NCI-H2196 (cell line): ENCODE results near the gene MST1.

Experiments used
- DNase-seq: peaks from one replicate; lab custom pipeline; 2025; ENCODE audit not compliant: unreplicated experiment; lab: John Stamatoyannopoulos, UW

Gene MST1

GRCh38 chr3:49658711-49659110 is 30.6 kb downstream of the MST1 start:
- DNase-seq, result no peak

- DNase-seq, result no peak
Measured at GRCh38 chr3:49657208-49657915, 31.9 kb downstream of the MST1 start.

- no peak for DNase-seq
Measured at GRCh38 chr3:49656541-49657112, 32.6 kb downstream of the MST1 start.

GRCh38 chr3:49655731-49656285 is 33.5 kb downstream of the MST1 start:
- no peak for DNase-seq

- peak; percentile 82 for DNase-seq
Measured at GRCh38 chr3:49654955-49655556, 34.2 kb downstream of the MST1 start.

GRCh38 chr3:49654176-49654825 is 35.0 kb downstream of the MST1 start:
- no peak for DNase-seq

GRCh38 chr3:49653621-49654020 is 35.7 kb downstream of the MST1 start:
- DNase-seq, result no peak

GRCh38 chr3:49652903-49653415 is 36.3 kb downstream of the MST1 start:
- no peak for DNase-seq

GRCh38 chr3:49652218-49652902 is 36.9 kb downstream of the MST1 start:
- no peak for DNase-seq

- no peak for DNase-seq
Measured at GRCh38 chr3:49650637-49651036, 38.6 kb downstream of the MST1 start.

GRCh38 chr3:49650177-49650576 is 39.1 kb downstream of the MST1 start:
- DNase-seq, result no peak

- no peak for DNase-seq
Measured at GRCh38 chr3:49649576-49649975, 39.7 kb downstream of the MST1 start.

- DNase-seq, result no peak
Measured at GRCh38 chr3:49648354-49649019, 40.8 kb downstream of the MST1 start.

GRCh38 chr3:49647741-49648140 is 41.5 kb downstream of the MST1 start:
- DNase-seq, result no peak

- no peak for DNase-seq
Measured at GRCh38 chr3:49646236-49646635, 43.0 kb downstream of the MST1 start.

- DNase-seq, result no peak
Measured at GRCh38 chr3:49644684-49645083, 44.6 kb downstream of the MST1 start.

- DNase-seq, result no peak
Measured at GRCh38 chr3:49642708-49643145, 46.5 kb downstream of the MST1 start.

GRCh38 chr3:49641921-49642707 is 47.2 kb downstream of the MST1 start:
- DNase-seq, result no peak

- no peak for DNase-seq
Measured at GRCh38 chr3:49641292-49641691, 48.0 kb downstream of the MST1 start.

GRCh38 chr3:49639551-49639950 is 49.7 kb downstream of the MST1 start:
- DNase-seq, result no peak
